Cardiac fibroblast (primary cell): Measurements from ENCODE around the gene NPTXR.

Experiments used
- DNase-seq, 2 donors: peaks; one replicate each; pipeline versions ENCODE4 v3.0.0 to v3.0.0-alpha.2; 2010; ENCODE audit warnings: low read depth in 2 of 2
- H3K4me3 ChIP-seq, 2 donors: replicated peaks in 1 of 2; 1 replicate in 1 of 2; 2 replicates in 1 of 2; pipeline ENCODE4 v1.5.1; 2011; ENCODE audit warnings: low read depth in 2 of 2, low read length in 2 of 2, mild to moderate bottlenecking in 2 of 2, moderate library complexity in 1 of 2
- CTCF ChIP-seq: IDR thresholded peaks from one replicate; pipeline ENCODE4 v1.5.1; 2011; ENCODE audit warnings: low read depth, mild to moderate bottlenecking, low read length, inconsistent platforms

NPTXR gene

GRCh38 chr22:38798496-38798895 is 45.3 kb downstream of the NPTXR start:
- DNase-seq = no peak
- H3K4me3 ChIP-seq = no peak overlapping the region
- no peak for TF ChIP-seq CTCF

GRCh38 chr22:38796262-38796957 is 47.4 kb downstream of the NPTXR start:
- H3K4me3 ChIP-seq = no peak overlapping the region
- no peak for TF ChIP-seq CTCF
- peak; percentile 22 to 56 for DNase-seq

DNA sequence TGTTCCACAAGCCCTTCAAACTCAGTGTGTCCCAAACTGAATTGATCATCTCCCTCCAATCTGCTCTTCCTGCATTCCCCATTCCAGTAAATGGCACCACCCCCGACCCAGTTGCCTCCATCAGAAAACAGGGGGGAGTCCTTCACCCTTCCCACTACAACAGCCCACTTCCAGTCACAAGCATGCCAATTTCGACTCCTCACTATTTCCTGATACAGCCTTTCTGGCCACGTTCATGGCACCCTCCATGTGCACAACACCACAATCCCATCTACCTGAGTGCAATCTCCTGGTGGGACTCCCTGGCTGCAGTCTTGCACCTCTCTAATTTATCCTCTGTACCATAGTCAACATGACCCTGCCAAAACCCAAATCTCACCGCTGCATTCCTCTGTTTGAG is 48.3 kb downstream of the NPTXR start:
- no peak for DNase-seq
- H3K4me3 ChIP-seq = no peak overlapping the region
- no peak for TF ChIP-seq CTCF

DNA sequence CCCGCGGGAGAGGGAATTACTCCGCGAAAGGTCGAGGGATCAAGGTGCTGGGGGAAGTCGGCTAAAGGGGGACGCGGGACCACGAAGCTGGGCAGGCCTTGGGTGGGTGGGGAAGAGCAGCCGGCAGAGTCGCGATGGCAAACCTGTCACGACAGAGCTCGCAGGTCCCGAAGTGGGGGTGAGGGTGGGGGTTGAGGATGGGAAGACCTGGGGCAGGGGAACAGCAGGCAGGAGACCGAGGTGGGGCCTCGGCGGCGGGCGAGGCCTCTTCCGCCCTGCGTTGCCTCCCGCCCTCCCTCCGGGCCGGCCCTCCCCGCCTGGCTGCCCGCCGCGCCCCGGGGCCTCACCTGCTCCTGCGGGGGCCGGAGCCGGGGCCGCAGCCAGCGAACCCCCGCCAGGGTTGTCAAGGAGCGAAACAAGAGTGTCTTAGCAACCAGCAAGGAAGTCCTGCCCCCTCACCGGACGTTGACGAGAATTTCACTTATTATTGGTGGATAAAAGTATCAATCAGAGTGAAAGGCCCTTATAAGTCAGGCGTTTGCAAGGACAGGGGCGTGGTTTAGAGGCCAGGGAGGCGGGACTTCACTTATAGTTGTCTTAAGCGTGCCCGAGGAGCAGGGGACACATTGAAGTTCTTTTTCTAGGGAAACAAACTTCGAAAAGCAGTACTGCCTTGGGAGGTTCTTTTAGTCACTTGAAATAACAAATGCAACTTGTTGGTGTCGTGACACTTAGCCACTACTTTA is 49.9 kb downstream of the NPTXR start, which contains the start of gene DNAL4:
Gene DNAL4, minus strand, starts transcription at position 423 of the 746 bp plus-strand sequence. CDS start 11,412 bp downstream, outside the sequence.
- DNase-seq = peak; percentile 99
- no peak for TF ChIP-seq CTCF
- H3K4me3 ChIP-seq = peak within 1 kb of the TSS; percentile 80 to 88

- TF ChIP-seq CTCF = no peak
- peak in 1 of 2 donors; percentile 6 for DNase-seq
These were observed 50.5 kb downstream of the NPTXR start for GRCh38 chr22:38793317-38793716.

GRCh38 chr22:38792833-38793232 is 51.0 kb downstream of the NPTXR start:
- TF ChIP-seq CTCF = no peak
- no peak for DNase-seq

More at GRCh38 chr22:38793317-38793716, 50.5 kb downstream of the NPTXR start:
- peak overlapping the region; percentile 80 to 88 for H3K4me3 ChIP-seq

More at GRCh38 chr22:38792833-38793232, 51.0 kb downstream of the NPTXR start:
- H3K4me3 ChIP-seq = peak overlapping the region in 1 of 2 donors; percentile 88
